ENCODE data around the gene TANC2.

Gene TANC2

GRCh38 chr17:62984801-62985200 lies 18.8 kb downstream of the TANC2 start:
- DNase-seq (ENCODE audit: low read depth): no peak
- no peak for TF ChIP-seq CTCF (IDR thresholded peaks at IDR 0.05; ENCODE audit: low read length, missing control alignments)
- no peak overlapping the region for H3K4me3 ChIP-seq (replicated peaks; ENCODE audit: low read depth, low read length)

GRCh38 chr17:62986549-62986948 lies 20.5 kb downstream of the TANC2 start:
- H3K4me3 ChIP-seq (replicated peaks; ENCODE audit: low read depth, low read length): no peak overlapping the region
- no peak for TF ChIP-seq CTCF (IDR thresholded peaks at IDR 0.05; ENCODE audit: low read length, missing control alignments)
- no peak for DNase-seq (ENCODE audit: low read depth)

- DNase-seq (ENCODE audit: low read depth): no peak
- TF ChIP-seq CTCF (IDR thresholded peaks at IDR 0.05; ENCODE audit: low read length, missing control alignments): peak; percentile 20
- no peak overlapping the region for H3K4me3 ChIP-seq (replicated peaks; ENCODE audit: low read depth, low read length)
Measured at GRCh38 chr17:62987136-62987535, 21.1 kb downstream of the TANC2 start.

- no peak overlapping the region for H3K4me3 ChIP-seq (replicated peaks; ENCODE audit: low read depth, low read length)
- no peak for DNase-seq (ENCODE audit: low read depth)
- no peak for TF ChIP-seq CTCF (IDR thresholded peaks at IDR 0.05; ENCODE audit: low read length, missing control alignments)
Measured at GRCh38 chr17:62989501-62989900, 23.5 kb downstream of the TANC2 start.

- peak; percentile 50 for DNase-seq (ENCODE audit: low read depth)
- no peak for TF ChIP-seq CTCF (IDR thresholded peaks at IDR 0.05; ENCODE audit: low read length, missing control alignments)
- no peak overlapping the region for H3K4me3 ChIP-seq (replicated peaks; ENCODE audit: low read depth, low read length)
Measured at GRCh38 chr17:62994931-62995330, 28.9 kb downstream of the TANC2 start.

- H3K4me3 ChIP-seq (replicated peaks; ENCODE audit: low read depth, low read length): no peak overlapping the region
- peak; percentile 80 for TF ChIP-seq CTCF (IDR thresholded peaks at IDR 0.05; ENCODE audit: low read length, missing control alignments)
- DNase-seq (ENCODE audit: low read depth): peak; percentile 73
Measured at GRCh38 chr17:62995377-62995885, 29.4 kb downstream of the TANC2 start.

- no peak for TF ChIP-seq CTCF (IDR thresholded peaks at IDR 0.05; ENCODE audit: low read length, missing control alignments)
- no peak for DNase-seq (ENCODE audit: low read depth)
- no peak overlapping the region for H3K4me3 ChIP-seq (replicated peaks; ENCODE audit: low read depth, low read length)
Measured at GRCh38 chr17:62996221-62996620, 30.2 kb downstream of the TANC2 start.
